Measurements from ENCODE around the gene PGM3.

The PGM3 gene

DNA sequence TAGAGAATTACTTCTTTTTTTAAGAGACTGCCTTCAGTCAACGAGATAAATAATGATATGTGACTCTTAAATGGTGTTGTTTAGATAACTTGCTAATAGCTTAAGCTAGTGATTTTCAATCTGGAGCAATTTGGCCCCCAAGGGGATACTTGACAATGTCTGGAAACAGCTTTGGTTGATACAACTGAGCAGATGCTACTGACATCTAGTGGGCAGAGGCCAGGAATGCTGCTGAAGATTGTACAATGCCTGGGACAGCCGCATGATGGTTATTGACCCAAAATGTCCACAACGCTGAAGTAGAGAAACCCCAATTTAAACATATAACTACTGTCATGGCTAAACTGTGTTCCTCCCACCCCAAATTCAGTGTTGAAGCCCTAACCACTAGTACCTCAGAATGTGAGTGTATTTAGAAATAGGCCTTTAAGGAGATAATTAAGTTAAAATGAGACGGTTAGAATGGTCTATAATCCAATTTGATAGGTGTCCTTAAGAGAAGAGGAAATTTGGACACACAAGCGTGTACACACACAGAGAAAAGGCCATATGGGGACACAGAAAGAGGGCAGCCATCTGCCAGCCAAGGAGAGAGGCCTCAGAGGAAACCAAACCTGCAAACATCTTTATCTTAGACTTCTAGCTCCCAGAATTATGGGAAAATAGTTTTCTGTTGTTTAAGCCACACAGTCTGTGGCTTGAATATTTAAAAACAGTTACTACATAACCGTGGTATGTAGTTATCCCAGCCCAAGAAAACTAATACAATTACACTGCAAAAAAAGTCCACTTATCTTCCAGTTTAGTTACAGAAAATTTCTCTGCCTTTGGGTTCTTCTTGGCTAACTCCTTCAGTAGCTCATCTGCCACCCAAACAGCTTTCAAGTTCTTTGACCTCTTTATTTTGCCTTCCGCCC is 22.3 kb upstream of the PGM3 start:
- no peaks in the 10 kb centered on the region for H3K36me3 ChIP-seq (replicated peaks; ENCODE audit: low read depth, low read length)
- no peaks in the 10 kb centered on the region for H3K79me2 ChIP-seq (ENCODE audit: low read length)
- no peak overlapping the region for H3K27ac ChIP-seq (ENCODE audit: low read length)
- H3K4me3 ChIP-seq (ENCODE audit: low read length): no peak overlapping the region
- TF ChIP-seq EZH2phosphoT487 (IDR thresholded peaks at IDR 0.05; ENCODE audit: low read depth) (no peak), CTCF (IDR thresholded peaks at IDR 0.05; ENCODE audit: low read depth, low read length) (peak; percentile 97)
- peaks cover 4% of the 10 kb centered on the region; the same call in 1 of the 2 replicates for H3K4me1 ChIP-seq (ENCODE audit: low read length)
- H4K20me1 ChIP-seq (ENCODE audit: insufficient read depth, low read length): no peaks in the 10 kb centered on the region
- H3K9ac ChIP-seq (ENCODE audit: low read length): peak overlapping the region; percentile 16; the same call in 1 of the 2 replicates
- peak overlapping the region; percentile 39 for H3K4me2 ChIP-seq (ENCODE audit: low read length)
- no peaks in the 10 kb centered on the region for H3K9me3 ChIP-seq (ENCODE audit: insufficient read depth, low read length)
- no peaks in the 10 kb centered on the region for H3K27me3 ChIP-seq (ENCODE audit: low read depth, low read length)
- H2AFZ ChIP-seq (ENCODE audit: low read depth, low read length): peak overlapping the region; percentile 86

GRCh38 chr6:83202031-83202430 is 9.0 kb upstream of the PGM3 start:
- no peak for TF ChIP-seq EZH2phosphoT487 (IDR thresholded peaks at IDR 0.05; ENCODE audit: low read depth)
- no peak for TF ChIP-seq CTCF (IDR thresholded peaks at IDR 0.05; ENCODE audit: low read depth, low read length)
- H3K4me2 ChIP-seq (ENCODE audit: low read length): no peak overlapping the region
- no peaks in the 10 kb centered on the region for H3K79me2 ChIP-seq (ENCODE audit: low read length)
- H3K27me3 ChIP-seq (ENCODE audit: low read depth, low read length): no peaks in the 10 kb centered on the region
- H3K27ac ChIP-seq (ENCODE audit: low read length): no peak overlapping the region
- H3K9me3 ChIP-seq (ENCODE audit: insufficient read depth, low read length): no peaks in the 10 kb centered on the region
- no peak overlapping the region for H2AFZ ChIP-seq (ENCODE audit: low read depth, low read length)
- peaks cover 14% of the 10 kb centered on the region for H3K36me3 ChIP-seq (replicated peaks; ENCODE audit: low read depth, low read length)
- H3K9ac ChIP-seq (ENCODE audit: low read length): no peak overlapping the region
- H4K20me1 ChIP-seq (ENCODE audit: insufficient read depth, low read length): no peaks in the 10 kb centered on the region
- H3K4me1 ChIP-seq (ENCODE audit: low read length): peaks cover 17% of the 10 kb centered on the region
- no peak overlapping the region for H3K4me3 ChIP-seq (ENCODE audit: low read length)

- TF ChIP-seq CTCF (IDR thresholded peaks at IDR 0.05; ENCODE audit: low read depth, low read length) (no peak), EZH2phosphoT487 (IDR thresholded peaks at IDR 0.05; ENCODE audit: low read depth) (no peak)
- H4K20me1 ChIP-seq (ENCODE audit: insufficient read depth, low read length): no peaks in the 10 kb centered on the region; the same call in 1 of the 2 replicates
- H3K79me2 ChIP-seq (ENCODE audit: low read length): no peaks in the 10 kb centered on the region
- H3K27ac ChIP-seq (ENCODE audit: low read length): no peak overlapping the region
- peak overlapping the region; percentile 64 for H3K4me2 ChIP-seq (ENCODE audit: low read length)
- no peaks in the 10 kb centered on the region for H3K9me3 ChIP-seq (ENCODE audit: insufficient read depth, low read length)
- peak overlapping the region; percentile 66; the same call in 1 of the 2 replicates for H2AFZ ChIP-seq (ENCODE audit: low read depth, low read length)
- peaks cover 17% of the 10 kb centered on the region for H3K4me1 ChIP-seq (ENCODE audit: low read length)
- peak overlapping the region; percentile 18; the same call in 1 of the 2 replicates for H3K9ac ChIP-seq (ENCODE audit: low read length)
- H3K36me3 ChIP-seq (replicated peaks; ENCODE audit: low read depth, low read length): peaks cover 35% of the 10 kb centered on the region
- peak overlapping the region; percentile 58 for H3K4me3 ChIP-seq (ENCODE audit: low read length)
- H3K27me3 ChIP-seq (ENCODE audit: low read depth, low read length): no peaks in the 10 kb centered on the region
Measured at GRCh38 chr6:83199863-83200225, 6.8 kb upstream of the PGM3 start.

DNA sequence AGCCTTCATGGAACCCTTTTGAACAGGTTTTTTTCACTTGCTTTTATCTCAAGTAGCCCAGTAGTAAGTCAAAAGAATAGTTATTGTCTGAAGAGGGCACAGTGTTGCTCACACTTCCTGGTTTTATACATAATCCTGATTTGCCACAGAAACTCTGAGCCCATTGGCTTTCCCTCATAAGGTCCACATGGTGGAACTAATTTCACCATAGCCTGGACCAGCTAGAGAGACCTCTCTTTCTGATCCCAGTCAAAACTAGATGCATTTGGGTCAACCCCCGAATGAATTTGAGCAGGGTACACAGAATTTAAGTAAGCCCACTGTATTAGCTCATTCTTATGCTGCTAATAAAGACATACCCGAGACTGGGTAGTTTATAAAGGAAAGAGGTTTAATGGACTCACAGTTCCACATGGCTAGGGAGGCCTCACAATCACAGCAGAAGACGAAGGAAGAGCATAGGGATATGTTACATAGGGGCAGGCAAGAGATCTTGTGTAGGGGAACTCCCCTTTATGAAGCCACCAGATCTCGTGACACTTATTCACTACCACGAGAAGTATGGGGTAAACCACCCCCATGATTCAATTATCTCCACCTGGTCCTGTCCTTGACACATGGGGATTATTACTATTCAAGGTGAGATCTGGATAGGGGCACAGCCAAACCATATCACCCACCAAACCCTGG is 6.3 kb upstream of the PGM3 start:
- H2AFZ ChIP-seq (ENCODE audit: low read depth, low read length): peak overlapping the region; percentile 66; the same call in 1 of the 2 replicates
- no peaks in the 10 kb centered on the region for H3K27me3 ChIP-seq (ENCODE audit: low read depth, low read length)
- peaks cover 22% of the 10 kb centered on the region for H3K4me1 ChIP-seq (ENCODE audit: low read length)
- no peaks in the 10 kb centered on the region; the same call in 1 of the 2 replicates for H4K20me1 ChIP-seq (ENCODE audit: insufficient read depth, low read length)
- no peaks in the 10 kb centered on the region for H3K9me3 ChIP-seq (ENCODE audit: insufficient read depth, low read length)
- TF ChIP-seq CTCF (IDR thresholded peaks at IDR 0.05; ENCODE audit: low read depth, low read length): no peak
- TF ChIP-seq EZH2phosphoT487 (IDR thresholded peaks at IDR 0.05; ENCODE audit: low read depth): no peak
- H3K9ac ChIP-seq (ENCODE audit: low read length): peak overlapping the region; percentile 18; the same call in 1 of the 2 replicates
- H3K27ac ChIP-seq (ENCODE audit: low read length): peak overlapping the region; percentile 14; the same call in 1 of the 2 replicates
- H3K36me3 ChIP-seq (replicated peaks; ENCODE audit: low read depth, low read length): peaks cover 39% of the 10 kb centered on the region
- peak overlapping the region; percentile 64 for H3K4me2 ChIP-seq (ENCODE audit: low read length)
- peak overlapping the region; percentile 58 for H3K4me3 ChIP-seq (ENCODE audit: low read length)
- no peaks in the 10 kb centered on the region for H3K79me2 ChIP-seq (ENCODE audit: low read length)
